Kidney epithelial cell (primary cell): Measurements from ENCODE around the gene UNC5C. TPM values are rescaled to one million over a fixed set of nuclear protein-coding genes. Genes with fewer than 3 reads are reported as not detected.

Source experiments
- DNase-seq: peaks from one replicate; pipeline ENCODE4 v3.0.0-alpha.2; 2010; ENCODE audit warnings: low read depth
- H3K27me3 ChIP-seq: 2 replicates; pipeline ENCODE4 v1.6.0; 2011; ENCODE audit warnings: low read length; ENCODE audit not compliant: control insufficient read depth, insufficient read depth
- H3K36me3 ChIP-seq: 2 replicates; pipeline ENCODE4 v1.5.1; 2011; ENCODE audit warnings: low read length; ENCODE audit not compliant: control insufficient read depth, insufficient read depth
- H3K4me3 ChIP-seq: 2 replicates; pipeline ENCODE4 v1.5.1; 2011; ENCODE audit warnings: low read depth, mild to moderate bottlenecking, control low read depth, low read length
- CTCF ChIP-seq: IDR thresholded peaks from 2 replicates; pipeline ENCODE4 v1.5.1; 2011; ENCODE audit warnings: mild to moderate bottlenecking, moderate library complexity, low read length, control low read depth, inconsistent platforms; ENCODE audit not compliant: insufficient read depth, poor library complexity, severe bottlenecking
- total RNA-seq: library from RNA; depleted of rRNA; stranded (reverse); fragments of >200 nt; gene quantifications from 2 replicates; pipeline ENCODE4 v1.2.3, GENCODE V29; 2015

The UNC5C gene
- total RNA-seq, 1 donor from 2014 or later, result 2.8 TPM

- TF ChIP-seq CTCF, result no peak
- Histone ChIP-seq H3K27me3 (no peaks in the 10 kb centered on the region), H3K4me3 (no peak overlapping the region), H3K36me3 (no peaks in the 10 kb centered on the region)
- DNase-seq, result no peak
These were observed 12.0 kb upstream of the UNC5C start for GRCh38 chr4:95560774-95561173.

GRCh38 chr4:95556207-95556859 lies 7.6 kb upstream of the UNC5C start:
- Histone ChIP-seq H3K36me3 (no peaks in the 10 kb centered on the region), H3K4me3 (no peak overlapping the region), H3K27me3 (no peaks in the 10 kb centered on the region)
- DNase-seq, result peak; percentile 58
- TF ChIP-seq CTCF, result no peak

- H3K27me3 ChIP-seq, result peaks cover 3% of the 10 kb centered on the region
- H3K36me3 ChIP-seq, result no peaks in the 10 kb centered on the region
- H3K4me3 ChIP-seq, result no peak overlapping the region
- DNase-seq, result no peak
- TF ChIP-seq CTCF, result no peak
These were observed 4.3 kb upstream of the UNC5C start for GRCh38 chr4:95552942-95553550.

GRCh38 chr4:95551653-95552052 lies 2.9 kb upstream of the UNC5C start:
- DNase-seq, result no peak
- H3K36me3 ChIP-seq, result no peaks in the 10 kb centered on the region
- no peak for TF ChIP-seq CTCF
- peaks cover 8% of the 10 kb centered on the region for H3K27me3 ChIP-seq
- H3K4me3 ChIP-seq, result no peak overlapping the region

- peaks cover 8% of the 10 kb centered on the region for H3K27me3 ChIP-seq
- H3K36me3 ChIP-seq, result no peaks in the 10 kb centered on the region
- peak overlapping the region; percentile 77 for H3K4me3 ChIP-seq
- TF ChIP-seq CTCF, result no peak
- no peak for DNase-seq
These were observed 1.6 kb upstream of the UNC5C start for GRCh38 chr4:95550115-95550987.
